Measurements from ENCODE around the gene OXSM.

The OXSM gene

DNA sequence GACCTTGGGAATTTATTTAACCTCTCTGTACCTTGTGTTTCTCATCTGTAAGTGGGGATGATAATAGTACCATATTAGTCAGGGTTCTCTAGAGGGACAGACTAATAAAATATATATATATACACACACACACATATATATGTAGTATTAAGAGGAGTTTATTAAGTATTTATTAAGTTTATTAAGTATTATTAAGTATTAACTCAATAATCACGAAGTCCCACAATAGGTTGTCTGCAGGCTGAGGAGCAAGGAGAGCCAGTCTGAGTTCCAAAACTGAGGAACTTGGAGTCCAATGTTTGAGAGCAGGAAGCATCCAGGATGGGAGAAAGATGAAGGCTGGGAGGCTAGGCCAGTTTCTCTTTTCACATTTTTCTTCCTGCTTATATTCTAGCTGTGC, 14.8 kb downstream of the OXSM start:
- no peak for DNase-seq (ENCODE audit: low read depth)

DNA sequence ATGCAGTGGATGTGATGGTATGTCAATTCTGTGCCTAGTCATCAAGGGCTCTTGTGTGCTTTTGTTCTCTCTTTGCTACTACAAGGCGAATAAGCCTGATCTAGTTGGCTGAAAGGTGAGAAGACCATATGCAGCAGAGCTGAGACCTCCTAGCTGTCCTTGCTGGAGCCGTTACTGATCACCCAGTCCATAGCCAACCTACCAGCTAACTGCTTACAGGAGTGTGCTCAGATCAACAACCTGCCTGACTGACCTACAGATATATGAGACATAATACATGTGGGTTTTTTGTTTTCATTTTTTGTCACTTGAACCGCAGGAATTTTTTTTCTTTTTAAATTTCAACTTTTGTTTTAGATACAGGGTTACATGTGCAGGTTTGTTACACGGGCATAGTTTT, 22.8 kb downstream of the OXSM start:
- no peak for DNase-seq (ENCODE audit: low read depth)

DNA sequence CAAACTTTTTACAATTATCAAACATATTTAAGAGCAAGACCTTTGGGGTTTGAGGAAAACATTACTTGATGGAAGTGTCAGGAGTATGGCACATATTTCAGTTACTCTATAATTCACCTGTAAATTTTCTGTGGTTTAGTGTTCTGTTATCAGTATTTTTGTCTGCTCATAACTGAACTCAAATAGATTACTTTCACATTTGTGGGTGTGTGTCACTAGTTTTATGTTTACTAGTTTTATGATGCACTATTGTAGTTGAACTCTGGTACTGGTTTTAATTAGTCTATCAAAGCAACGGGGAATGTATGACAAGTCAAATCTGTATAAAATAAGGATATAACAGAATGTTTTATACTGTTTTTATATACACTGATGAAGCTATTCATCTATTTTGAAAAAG, 27.2 kb downstream of the OXSM start:
- DNase-seq (ENCODE audit: low read depth), result no peak

DNA sequence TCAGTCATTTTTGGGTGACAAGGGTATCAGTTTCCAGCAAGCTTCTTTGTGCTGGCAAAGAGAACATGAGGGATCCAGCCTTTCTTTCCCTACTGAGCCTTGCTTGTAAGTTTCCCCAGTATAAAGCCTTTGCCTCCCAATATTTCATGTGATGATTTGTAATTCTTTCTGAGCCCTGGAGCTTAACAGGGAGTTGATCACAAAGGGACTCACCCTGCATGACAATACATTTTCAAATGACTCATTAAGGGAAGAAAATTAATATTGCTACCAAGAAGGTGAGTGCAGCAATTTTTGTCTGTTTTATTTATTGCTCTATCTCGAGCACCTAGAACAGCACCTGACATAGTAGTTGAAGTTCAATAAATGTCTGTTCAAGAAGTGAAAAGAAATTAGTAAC, 27.7 kb downstream of the OXSM start:
- no peak for DNase-seq (ENCODE audit: low read depth)

DNA sequence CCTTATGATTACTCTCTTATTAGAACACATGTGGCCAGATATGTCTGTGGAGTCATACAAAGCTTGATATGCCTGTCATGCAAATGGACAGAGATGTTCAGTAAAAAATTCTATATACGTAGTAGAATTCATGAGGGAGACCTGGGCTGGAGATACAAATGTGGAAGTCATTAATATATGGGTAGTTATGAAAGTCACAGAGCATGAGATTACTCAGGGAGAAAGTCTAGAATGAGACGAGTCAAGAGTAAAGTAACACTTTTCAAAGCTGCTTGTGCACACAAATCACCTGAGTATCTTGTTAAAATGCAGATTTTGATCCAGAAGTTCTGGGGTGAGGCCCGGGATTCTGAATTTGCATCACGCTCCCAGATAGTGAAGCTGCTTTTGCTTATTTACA, 28.4 kb downstream of the OXSM start:
- DNase-seq (ENCODE audit: low read depth), result no peak

DNA sequence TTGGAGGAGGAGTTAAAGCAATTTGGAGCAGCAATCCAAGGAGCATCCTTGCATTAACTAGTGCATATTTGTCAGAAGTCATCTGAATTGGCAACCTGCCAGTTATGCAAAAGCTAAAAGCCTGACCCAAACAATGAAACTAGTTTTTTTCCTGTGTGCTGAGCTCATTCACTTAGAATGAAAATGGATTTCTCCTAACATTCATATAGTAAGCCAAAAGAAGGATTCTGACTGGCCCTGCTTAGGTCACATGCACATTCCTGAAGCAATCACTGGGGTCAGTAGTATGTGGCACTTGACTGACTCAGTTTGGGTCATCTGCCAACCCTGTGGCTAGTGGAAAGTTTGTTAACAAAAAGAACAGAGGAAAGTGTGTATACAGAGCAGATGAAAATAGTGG, 30.5 kb downstream of the OXSM start:
- DNase-seq (ENCODE audit: low read depth), result no peak

DNA sequence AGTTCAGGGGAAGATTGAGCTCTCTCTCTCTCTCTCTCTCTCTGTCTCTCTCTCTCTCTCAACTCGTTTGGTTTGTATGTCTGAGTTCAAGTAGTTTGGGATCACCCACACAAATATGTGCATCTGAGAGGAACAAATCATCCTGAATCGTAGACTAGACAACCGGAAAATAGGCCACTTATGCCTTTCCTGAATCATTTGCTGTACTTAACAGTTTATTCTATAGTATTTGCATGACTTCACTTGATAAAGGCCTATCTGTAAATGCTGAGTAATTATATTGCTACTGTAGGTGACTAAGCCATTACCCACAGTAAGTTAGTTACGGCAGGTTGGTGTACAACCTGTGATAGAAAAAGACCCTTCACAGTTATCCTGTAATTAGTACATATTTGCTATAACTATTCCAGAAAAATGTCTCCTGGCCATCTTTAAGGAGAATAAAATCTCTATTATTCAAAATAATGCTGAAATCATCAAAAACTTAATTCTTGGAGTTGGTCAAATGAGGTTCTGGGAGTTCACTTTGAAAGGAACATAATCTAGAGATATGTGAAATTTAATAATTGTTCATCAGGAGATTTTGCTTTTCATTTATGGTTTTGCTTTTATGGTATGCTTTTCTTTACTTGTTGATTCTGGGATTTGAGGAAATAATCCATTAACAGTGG, 31.1 kb downstream of the OXSM start:
- no peak for DNase-seq (ENCODE audit: low read depth)

DNA sequence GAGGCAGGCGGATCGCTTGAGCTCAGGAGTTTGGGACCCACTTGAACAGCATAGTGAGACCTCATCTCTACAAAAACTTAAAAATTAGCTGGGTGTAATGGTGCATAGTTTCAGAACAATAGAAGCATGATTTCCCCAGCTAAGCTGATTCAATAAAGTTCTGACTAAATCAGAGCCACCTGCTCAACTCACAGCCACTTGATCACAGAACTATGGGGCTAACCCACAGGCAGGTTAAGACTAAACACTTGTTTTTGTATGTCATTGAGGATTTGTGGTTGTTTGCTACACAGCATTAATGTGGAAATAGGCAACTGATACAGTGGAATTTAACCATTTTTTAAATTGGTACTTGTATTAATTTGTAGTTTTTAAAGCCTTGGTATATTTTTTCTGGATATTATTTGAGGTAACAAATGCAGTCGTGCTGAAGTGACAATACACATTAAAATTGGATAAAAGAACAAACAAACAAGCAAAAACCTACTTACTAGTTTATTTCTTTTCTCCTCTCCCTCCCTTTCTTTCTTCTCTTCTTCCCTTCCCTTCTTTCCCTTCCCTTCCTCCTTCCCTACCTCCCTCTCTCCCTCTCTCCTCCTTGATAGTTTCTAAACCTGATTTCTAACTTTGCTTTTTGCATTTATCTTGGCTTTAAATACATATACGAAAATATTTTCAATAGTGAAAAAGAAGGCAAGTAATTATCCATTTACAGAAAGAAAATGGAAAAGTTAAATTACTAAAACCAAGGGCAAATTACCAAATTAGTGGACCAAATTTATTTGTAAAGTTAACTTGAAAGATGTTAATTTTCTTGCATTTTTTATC, 32.1 kb downstream of the OXSM start:
- DNase-seq (ENCODE audit: low read depth), result no peak

DNA sequence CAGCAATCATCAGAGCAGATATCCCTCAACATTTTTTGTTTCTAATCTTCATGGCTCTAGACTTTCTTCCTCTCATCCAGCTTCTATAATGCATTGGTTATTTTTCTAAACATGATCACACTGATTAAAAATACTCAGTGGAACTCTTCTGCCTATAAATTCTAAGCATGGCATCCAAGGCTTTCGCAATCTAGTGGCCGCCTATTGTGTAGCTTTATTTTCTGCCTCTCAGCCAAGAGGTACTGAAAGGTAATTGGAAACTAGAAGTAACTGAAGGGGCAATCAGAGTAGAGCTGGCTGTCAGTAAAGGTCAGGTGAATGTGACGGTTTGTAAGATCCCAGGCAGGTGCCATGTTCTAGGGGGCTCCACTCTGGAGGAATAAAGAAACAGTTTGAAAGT, 33.4 kb downstream of the OXSM start:
- DNase-seq (ENCODE audit: low read depth), result no peak

DNA sequence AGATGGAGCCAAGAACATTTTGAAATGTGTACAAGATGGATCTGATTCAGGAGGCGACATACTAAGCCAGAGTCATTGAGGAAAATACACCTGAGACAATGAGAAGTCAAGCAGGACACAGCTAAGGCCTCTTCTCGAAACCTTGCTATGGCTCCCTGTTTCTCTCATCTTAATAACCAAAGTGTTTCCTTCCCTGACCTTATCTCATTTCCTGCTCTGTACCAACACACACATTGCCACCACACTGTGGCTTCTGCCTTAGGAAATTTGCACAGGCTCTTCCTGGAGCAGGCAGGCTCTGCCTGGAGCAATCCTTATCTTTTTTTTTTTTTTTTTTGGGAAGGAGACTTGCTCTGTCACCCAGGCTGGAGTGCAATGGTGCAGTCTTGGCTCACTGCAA, 36.6 kb downstream of the OXSM start:
- no peak for DNase-seq (ENCODE audit: low read depth)

DNA sequence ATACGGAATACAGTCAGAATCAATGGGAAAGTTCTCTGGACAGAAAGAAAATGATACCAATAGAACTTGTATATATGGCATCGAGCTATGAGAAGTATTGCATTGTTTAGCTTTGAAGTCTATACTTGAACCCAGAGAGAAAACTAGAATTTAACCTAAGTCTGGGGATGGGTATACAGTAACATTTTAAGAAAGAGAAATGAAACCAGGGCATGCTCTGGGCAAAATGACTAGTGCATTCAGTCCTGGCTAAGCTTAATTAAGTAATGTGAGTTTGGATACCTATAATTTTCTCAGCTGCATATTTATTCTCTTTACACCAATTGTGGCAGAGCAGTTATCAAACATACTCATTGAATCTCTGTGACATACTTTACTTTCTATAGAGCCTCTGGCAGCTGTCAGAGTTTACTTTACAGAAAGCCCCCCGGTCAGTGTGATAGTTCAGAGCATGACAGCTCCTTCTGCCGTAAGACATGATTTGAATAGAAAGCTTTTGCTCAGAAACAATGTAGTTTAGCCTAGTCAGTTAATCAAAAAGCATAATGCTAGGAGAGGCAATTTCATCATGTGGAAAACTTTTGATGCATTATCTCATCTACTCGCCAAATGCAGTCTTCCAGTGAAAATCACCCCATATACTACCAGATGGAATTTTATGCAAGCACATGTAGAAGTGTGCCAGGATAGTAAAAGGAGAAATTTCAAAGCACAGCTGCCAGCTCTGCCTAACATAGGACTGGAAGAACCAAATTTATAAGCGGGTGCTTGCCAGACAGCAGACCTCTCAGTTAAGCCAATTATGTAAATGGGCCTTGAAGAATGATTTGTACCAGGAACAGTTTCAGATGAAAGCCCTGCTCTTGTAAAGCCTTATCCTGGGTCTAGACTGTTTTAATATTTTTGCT, 40.7 kb downstream of the OXSM start:
- DNase-seq (ENCODE audit: low read depth), result no peak

DNA sequence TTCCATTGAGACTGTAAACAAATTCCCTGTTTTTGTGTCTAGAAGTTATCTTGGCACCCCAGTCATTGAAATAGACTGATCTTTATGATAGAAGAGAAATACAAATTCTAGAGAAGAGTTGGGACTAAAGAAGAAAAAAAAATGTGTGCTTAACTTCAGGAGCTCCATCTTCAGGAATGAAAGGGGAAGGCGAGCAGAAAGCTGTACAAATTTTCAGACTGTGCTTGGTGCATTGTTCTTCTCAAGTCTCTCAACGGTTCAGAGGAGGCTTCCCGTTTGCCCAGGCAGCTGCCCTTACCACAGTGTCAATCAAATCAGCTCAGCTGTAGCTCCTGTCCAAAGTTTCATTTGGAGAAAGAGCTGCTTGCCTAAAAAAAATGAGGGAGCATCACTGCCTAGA, 41.7 kb downstream of the OXSM start:
- DNase-seq (ENCODE audit: low read depth), result no peak

DNA sequence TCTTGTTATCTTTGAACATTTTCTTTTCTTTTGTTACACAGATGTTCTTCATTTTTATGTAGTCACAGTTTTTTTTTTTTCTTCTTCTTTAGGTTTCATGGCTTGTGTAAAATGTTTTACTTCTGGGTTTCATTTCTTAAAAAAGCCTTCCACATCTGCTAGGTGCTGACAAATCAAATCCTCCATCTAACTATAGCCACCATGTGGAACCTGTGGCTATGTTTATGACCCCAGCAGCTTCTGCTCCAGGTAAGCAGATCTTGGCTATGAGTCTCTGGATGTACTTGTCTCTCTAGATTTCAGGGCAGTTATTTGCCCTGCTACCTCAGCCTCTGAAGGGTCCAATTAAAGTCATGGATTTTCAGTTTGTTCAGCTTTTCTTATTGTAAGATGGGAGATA, 44.5 kb downstream of the OXSM start:
- DNase-seq (ENCODE audit: low read depth), result no peak

DNA sequence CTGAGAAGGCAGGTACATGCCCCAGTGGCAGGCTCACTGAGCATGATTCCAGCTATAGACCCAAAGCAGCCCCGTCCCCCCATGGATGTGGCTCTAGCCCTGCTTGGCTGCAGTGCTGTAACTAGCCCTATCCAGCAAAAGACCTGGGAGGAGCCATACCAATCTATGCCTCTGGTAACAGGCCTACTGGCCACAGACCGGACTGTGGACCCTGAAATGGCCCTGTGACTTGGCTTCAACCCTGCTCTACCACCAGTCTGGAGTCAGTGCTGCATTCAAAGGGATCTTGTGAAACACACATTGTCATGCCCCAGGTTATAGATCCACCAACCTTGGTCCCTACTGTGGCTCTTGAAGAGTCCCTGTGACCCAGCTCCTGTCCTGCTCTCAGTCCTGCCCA, 46.7 kb downstream of the OXSM start:
- DNase-seq (ENCODE audit: low read depth), result no peak

DNA sequence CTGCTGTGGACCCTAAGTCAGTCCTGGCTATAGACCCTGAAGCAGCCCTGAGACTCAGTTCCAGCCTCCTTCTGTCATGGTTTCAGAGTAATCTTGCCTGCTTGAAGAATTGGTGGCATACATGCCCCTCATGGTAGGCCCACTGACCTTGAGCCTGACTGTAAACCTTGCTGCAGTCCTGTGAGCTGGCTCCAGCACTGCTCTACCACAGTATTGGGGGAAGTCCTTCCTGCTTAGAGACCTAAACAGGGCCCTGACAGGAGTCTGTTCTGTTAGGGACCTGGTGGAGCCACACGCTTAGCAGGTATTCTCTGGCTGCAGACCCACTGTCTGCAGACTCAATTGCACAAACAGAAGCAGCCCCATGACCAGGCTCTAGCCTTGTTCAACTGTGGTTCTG, 47.1 kb downstream of the OXSM start:
- no peak for DNase-seq (ENCODE audit: low read depth)

DNA sequence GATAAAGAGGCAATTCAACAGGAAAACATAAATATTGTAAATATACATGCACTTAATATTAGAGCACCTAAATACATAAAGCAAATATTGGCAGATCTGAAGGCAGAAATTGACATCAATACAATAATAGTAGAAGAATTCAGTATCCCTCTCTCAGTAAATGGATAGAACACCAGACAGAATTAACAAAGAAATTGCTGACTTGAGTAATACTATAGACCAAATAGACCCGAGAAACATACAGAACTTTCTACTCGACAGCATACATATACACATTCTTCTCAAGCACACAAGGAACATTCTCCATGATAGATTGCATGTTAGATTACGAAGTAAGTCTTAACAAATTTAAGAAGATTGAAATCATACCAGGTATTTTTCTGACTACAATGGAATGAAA, 50.2 kb downstream of the OXSM start:
- DNase-seq (ENCODE audit: low read depth), result no peak

DNA sequence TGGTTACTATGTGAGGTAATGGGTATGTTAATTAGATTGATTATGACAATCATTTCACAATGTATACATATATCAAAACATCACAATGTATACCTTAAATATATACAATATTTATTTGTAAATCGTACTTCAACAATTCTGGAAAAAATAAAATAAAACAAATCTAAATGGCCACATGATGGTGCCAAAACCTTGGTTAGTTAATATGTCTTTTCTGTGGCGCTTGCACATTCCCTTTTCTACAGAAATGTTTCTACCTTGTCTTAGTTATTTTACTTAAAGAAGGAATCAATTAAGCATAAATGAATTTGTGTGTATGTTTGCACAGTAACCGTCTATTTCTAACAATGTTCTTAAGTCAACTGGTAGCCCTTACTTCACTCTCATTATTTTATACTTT, 53.4 kb downstream of the OXSM start:
- DNase-seq (ENCODE audit: low read depth), result no peak
